HG03060 (cell line): ENCODE measurements around the gene RABGAP1L.
"Not testable (repeated sequence)": the region's sequence is repeated elsewhere in the genome, so short reads cannot be mapped to it uniquely, and the experiment has no call there.

Source experiments
- ATAC-seq: cut with Tn5 transposase; IDR thresholded peaks from one replicate; pipeline ENCODE4 v1.9.1; 2021; ENCODE audit warnings: low read depth, moderate number of reproducible peaks; ENCODE audit not compliant: unreplicated experiment

The RABGAP1L gene

GRCh38 chr1:174696026-174696821, 536.9 kb downstream of the RABGAP1L start:
- ATAC-seq: no peak

GRCh38 chr1:174700314-174700713, 541.0 kb downstream of the RABGAP1L start:
- ATAC-seq: no peak

- no peak for ATAC-seq
These were observed 541.5 kb downstream of the RABGAP1L start for GRCh38 chr1:174700775-174701174.

GRCh38 chr1:174701565-174701964, 542.2 kb downstream of the RABGAP1L start:
- no peak for ATAC-seq

- no peak for ATAC-seq
These were observed 542.7 kb downstream of the RABGAP1L start for GRCh38 chr1:174702011-174702410.

GRCh38 chr1:174703309-174703708, 544.0 kb downstream of the RABGAP1L start:
- ATAC-seq: no peak

- no peak for ATAC-seq
These were observed 545.0 kb downstream of the RABGAP1L start for GRCh38 chr1:174704300-174704699.

GRCh38 chr1:174710868-174711845, 551.8 kb downstream of the RABGAP1L start:
- ATAC-seq: no peak

GRCh38 chr1:174711848-174712247, 552.5 kb downstream of the RABGAP1L start:
- ATAC-seq: not testable (repeated sequence)

GRCh38 chr1:174712541-174712940, 553.2 kb downstream of the RABGAP1L start:
- ATAC-seq: no peak

- ATAC-seq: no peak
These were observed 554.5 kb downstream of the RABGAP1L start for GRCh38 chr1:174713796-174714195.

GRCh38 chr1:174719194-174719593, 559.9 kb downstream of the RABGAP1L start:
- ATAC-seq: no peak

GRCh38 chr1:174720618-174721017, 561.3 kb downstream of the RABGAP1L start:
- no peak for ATAC-seq

GRCh38 chr1:174721246-174721645, 561.9 kb downstream of the RABGAP1L start:
- ATAC-seq: no peak

GRCh38 chr1:174723816-174724215, 564.5 kb downstream of the RABGAP1L start:
- no peak for ATAC-seq

- no peak for ATAC-seq
These were observed 564.9 kb downstream of the RABGAP1L start for GRCh38 chr1:174724219-174724618.

GRCh38 chr1:174726167-174726879, 567.0 kb downstream of the RABGAP1L start:
- ATAC-seq: peak; percentile 52

GRCh38 chr1:174726880-174727585, 567.7 kb downstream of the RABGAP1L start:
- ATAC-seq: peak; percentile 39

GRCh38 chr1:174734270-174734669, 575.0 kb downstream of the RABGAP1L start:
- no peak for ATAC-seq

GRCh38 chr1:174736831-174737230, 577.5 kb downstream of the RABGAP1L start:
- ATAC-seq: no peak
